ENCODE data around the gene WDR4. TPM values are rescaled to one million over a fixed set of nuclear protein-coding genes. Genes with fewer than 3 reads are reported as not detected.
"Not testable (repeated sequence)": the region's sequence is repeated elsewhere in the genome, so short reads cannot be mapped to it uniquely, and the experiment has no call there.

WDR4 gene
- total and polyA plus RNA-seq, 8 donors, result 5.2 to 17.8 (median 8.8) TPM

GRCh38 chr21:42811960-42812359 lies 67.4 kb downstream of the WDR4 start:
- Histone ChIP-seq H3K9me3 (no peaks in the 10 kb centered on the region), H3K4me3 (no peak overlapping the region), H3K27me3 (no peaks in the 10 kb centered on the region), H3K4me1 (peaks cover 0 to 6% (median 0%) of the 10 kb centered on the region in 3 donors), H3K27ac (peak overlapping the region in 3 of 4 donors; percentile 25 to 73 (median 67)), H3K36me3 (no peaks in the 10 kb centered on the region)
- TF ChIP-seq CTCF (IDR thresholded peaks at IDR 0.05), result no peak
- no peak for FAIRE-seq
- no peak for DNase-seq
- ATAC-seq, result peak in 1 of 4 donors; percentile 16
- WGBS, 2 donors, result 61% methylated on average over 6 of the region's 6 CpGs
- intact Hi-C loops (cut with DNase I), result no loop called here

GRCh38 chr21:42809577-42810475 lies 69.5 kb downstream of the WDR4 start:
- ATAC-seq, result no peak
- intact Hi-C loops (cut with DNase I), result no loop called here
- FAIRE-seq, result no peak

GRCh38 chr21:42809171-42809570 lies 70.2 kb downstream of the WDR4 start:
- intact Hi-C loops (cut with DNase I), result no loop called here
- ATAC-seq (no peak), DNase-seq (no peak), FAIRE-seq (no peak)
- H3K27me3 ChIP-seq, result no peaks in the 10 kb centered on the region
- no peaks in the 10 kb centered on the region for H3K36me3 ChIP-seq
- no peak overlapping the region for H3K27ac ChIP-seq
- H3K9me3 ChIP-seq, result no peaks in the 10 kb centered on the region
- no peak overlapping the region for H3K4me3 ChIP-seq
- WGBS, 2 donors, result 83 to 89% methylated on average over 7 of the region's 7 CpGs
- no peak for TF ChIP-seq CTCF (IDR thresholded peaks at IDR 0.05)
- H3K4me1 ChIP-seq, result peaks cover 0 to 6% (median 0%) of the 10 kb centered on the region in 3 donors

More at GRCh38 chr21:42809577-42810475, 69.5 kb downstream of the WDR4 start:
- Histone ChIP-seq H3K36me3 (no peaks in the 10 kb centered on the region), H3K9me3 (no peaks in the 10 kb centered on the region), H3K4me1 (peaks cover 0 to 6% (median 0%) of the 10 kb centered on the region in 3 donors), H3K27ac (no peak overlapping the region), H3K27me3 (no peaks in the 10 kb centered on the region), H3K4me3 (no peak overlapping the region)
- no peak for DNase-seq
- WGBS, 2 donors, result 88 to 89% methylated on average over 18 of the region's 18 CpGs
- no peak for TF ChIP-seq CTCF (IDR thresholded peaks at IDR 0.05)

- 84 to 90% methylated on average over 13 of the region's 13 CpGs for WGBS, 2 donors
- H3K36me3 ChIP-seq, result no peaks in the 10 kb centered on the region
- ATAC-seq, result no peak
- no peak for TF ChIP-seq CTCF (IDR thresholded peaks at IDR 0.05)
- peaks cover 0 to 6% (median 0%) of the 10 kb centered on the region in 3 donors for H3K4me1 ChIP-seq
- no peak overlapping the region for H3K27ac ChIP-seq
- DNase-seq, result no peak
- no peak overlapping the region for H3K4me3 ChIP-seq
- no peaks in the 10 kb centered on the region for H3K9me3 ChIP-seq
- no peaks in the 10 kb centered on the region for H3K27me3 ChIP-seq
- no peak for FAIRE-seq
- intact Hi-C loops (cut with DNase I), result no loop called here
Observed at GRCh38 chr21:42807938-42808613, 71.3 kb downstream of the WDR4 start.

- H3K27me3 ChIP-seq; H3K27ac ChIP-seq; H3K36me3 ChIP-seq; intact Hi-C loops (cut with DNase I); DNase-seq; ATAC-seq; FAIRE-seq; H3K4me3 ChIP-seq; H3K9me3 ChIP-seq; H3K4me1 ChIP-seq: not testable (repeated sequence)
- 76 to 79% methylated on average over 16 of the region's 16 CpGs for WGBS, 2 donors
Observed at GRCh38 chr21:42807293-42807895, 71.9 kb downstream of the WDR4 start.

Data from pancreas (tissue), 10 donors.